ENCODE measurements around the gene MRAP.

MRAP gene

DNA sequence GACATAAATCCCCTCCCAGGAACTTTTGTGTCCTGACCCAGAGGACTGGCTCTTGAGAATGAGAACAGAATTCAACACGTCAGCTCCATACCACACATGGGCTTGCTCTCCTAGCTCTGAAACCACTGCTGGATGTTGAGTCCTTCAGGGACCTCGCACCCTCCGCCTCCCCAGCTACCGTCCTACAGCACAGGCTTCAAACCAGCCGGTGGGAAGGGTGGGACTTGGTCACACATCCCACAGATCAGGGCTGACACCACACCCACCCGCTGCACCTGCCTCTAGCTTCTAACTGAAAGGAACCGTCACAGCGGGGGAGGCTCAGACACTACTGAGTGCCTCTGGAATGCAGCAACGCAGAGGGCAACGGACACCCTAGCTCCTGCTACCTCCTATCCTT, 24.0 kb downstream of the MRAP start:
- DNase-seq (ENCODE audit: low read depth) = no peak

- no peak for DNase-seq (ENCODE audit: low read depth)
Measured at GRCh38 chr21:32325706-32326105, 27.1 kb downstream of the MRAP start.

DNA sequence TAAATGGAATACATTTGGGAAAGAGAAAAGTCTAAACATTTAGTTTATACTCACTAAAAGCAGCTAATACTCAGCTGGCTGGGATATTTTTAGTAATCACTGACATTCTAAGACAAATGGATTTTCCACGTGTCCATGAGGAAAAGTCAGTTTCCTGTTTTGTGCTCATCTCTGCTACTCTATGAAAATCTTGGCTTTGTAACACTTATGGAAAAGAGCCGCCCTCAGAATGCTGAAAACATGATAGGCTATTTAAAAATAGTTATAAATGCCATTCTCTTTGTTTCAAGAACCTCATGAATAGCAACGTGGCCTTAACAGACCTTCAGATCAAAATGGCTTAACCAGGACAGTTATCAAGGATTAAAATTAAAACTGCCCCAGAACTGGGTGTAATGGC, 29.9 kb downstream of the MRAP start:
- no peak for DNase-seq (ENCODE audit: low read depth)

DNA sequence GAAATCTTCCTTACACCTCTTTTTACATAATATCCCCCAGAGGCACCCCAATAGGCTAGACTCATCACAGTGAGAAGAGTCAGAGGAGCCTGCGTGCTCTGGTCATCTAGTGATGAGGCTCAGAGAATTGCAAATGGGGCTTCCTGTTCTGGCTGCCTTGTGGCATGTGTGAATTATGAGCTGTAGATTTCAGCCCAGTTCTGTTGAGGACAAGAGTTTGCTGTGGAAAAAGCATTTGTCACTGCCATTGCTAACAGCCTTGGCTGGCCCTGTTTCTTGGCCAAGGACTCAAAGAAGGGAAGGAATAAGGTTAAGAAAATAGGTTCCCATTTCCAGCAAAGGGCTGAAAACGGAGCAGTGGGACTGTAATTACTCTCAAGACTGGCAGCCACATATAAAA, 30.7 kb downstream of the MRAP start:
- DNase-seq (ENCODE audit: low read depth) = no peak

DNA sequence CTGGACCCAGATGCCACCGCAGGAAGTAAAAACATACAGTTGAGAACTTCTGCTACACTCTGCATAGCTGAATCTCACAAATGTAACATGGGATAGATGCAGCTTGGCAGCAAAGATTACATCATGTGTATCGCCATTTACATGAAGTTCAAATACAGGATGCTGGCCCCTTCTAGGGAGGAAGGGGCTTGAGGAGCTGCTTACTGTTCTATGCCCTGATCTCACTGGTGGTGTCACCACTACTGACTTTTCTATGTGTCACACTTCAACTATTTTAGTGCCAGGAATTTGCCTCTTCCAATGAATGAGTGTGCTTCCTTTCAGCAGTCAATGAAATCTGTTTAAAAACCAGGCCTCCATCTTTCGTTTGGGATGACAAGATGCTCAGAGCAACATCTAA, 31.1 kb downstream of the MRAP start:
- DNase-seq (ENCODE audit: low read depth) = peak; percentile 7

- DNase-seq (ENCODE audit: low read depth) = no peak
Measured at GRCh38 chr21:32330784-32331311, 32.2 kb downstream of the MRAP start.

GRCh38 chr21:32331444-32332305, 33.0 kb downstream of the MRAP start:
- no peak for DNase-seq (ENCODE audit: low read depth)

GRCh38 chr21:32332463-32332951, 33.9 kb downstream of the MRAP start:
- no peak for DNase-seq (ENCODE audit: low read depth)

GRCh38 chr21:32333953-32334673, 35.5 kb downstream of the MRAP start:
- DNase-seq (ENCODE audit: low read depth) = no peak

DNA sequence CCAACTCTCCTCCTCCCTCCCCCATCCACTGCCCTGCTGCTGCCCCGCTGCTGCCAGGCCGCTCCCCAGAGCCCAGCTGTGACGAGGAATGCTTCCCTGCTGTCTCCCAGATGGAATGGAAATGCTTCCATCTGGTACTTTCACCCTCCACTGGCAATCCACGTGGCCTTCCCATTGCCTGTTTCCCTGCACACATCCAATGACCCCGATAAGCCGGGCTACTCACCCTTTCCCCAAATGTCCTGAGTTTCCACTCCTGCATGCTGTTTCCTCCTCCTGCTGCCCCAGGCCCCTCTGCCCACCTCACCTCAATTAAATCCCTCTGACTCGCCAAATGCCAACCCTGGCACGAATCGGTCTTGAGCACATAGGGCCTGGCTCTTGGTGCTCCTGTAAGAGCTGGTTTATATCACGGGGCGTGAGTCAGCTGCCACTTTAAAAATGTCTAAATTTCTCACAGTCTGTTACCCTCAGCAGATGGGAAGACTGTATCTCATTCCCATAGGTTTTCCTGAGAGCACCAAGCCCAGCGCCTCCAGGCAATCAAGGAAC, 36.4 kb downstream of the MRAP start:
- DNase-seq (ENCODE audit: low read depth) = no peak

GRCh38 chr21:32335601-32336575, 37.2 kb downstream of the MRAP start:
- DNase-seq (ENCODE audit: low read depth) = no peak

DNA sequence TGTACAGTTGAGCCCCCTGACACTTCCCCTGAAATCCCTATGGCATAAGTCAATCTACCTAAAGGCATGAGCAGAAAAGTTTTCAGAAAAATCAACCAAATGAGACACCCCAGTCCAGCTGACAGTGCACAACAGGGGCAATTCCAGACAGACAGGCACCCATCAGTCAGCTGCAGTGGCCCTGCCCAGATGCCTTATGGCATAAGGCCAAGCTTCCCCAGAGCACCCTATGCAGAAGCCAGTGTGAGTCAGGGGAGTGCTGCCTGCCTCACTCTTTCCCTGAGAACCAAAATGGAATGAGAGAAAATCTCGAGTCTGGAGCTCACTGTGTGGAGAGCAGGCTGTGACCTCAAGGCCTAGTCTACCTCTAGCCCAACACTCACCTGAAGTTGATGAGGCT, 38.1 kb downstream of the MRAP start:
- DNase-seq (ENCODE audit: low read depth) = no peak

GRCh38 chr21:32337206-32337605, 38.6 kb downstream of the MRAP start:
- no peak for DNase-seq (ENCODE audit: low read depth)

DNA sequence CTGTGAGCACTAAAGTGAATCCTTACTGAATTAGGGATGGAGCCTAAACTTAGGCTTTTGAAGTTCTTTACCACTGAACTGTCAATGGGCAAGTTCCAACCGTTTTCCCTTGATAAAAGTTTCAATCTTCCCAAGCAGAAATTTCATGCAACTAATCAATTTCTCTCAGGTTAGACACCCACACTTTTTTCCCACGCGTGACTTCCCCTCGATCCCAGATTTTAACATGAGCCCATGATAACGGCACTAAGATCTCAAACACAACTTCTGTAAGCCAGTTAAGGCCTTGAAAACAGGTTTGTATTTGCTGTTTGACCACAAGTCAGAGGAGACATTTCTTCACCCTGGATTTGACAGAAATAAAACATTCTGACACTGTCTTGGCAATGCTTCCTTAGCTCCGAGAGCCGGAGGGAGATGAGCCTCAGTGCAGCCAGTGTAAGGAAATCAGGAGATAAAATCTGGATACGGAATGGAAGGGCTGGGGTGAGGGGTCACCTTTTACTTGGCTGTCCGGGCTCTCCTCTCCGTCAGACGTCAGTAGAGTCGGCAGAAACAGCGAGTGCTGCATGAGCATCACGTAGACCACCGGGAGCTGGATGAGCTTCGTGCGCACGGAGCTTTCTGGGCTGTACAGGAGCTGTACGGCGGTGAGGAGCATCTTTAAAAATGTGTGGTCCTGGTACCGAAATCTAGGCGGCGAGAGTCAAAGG, 39.7 kb downstream of the MRAP start:
- no peak for DNase-seq (ENCODE audit: low read depth)

DNA sequence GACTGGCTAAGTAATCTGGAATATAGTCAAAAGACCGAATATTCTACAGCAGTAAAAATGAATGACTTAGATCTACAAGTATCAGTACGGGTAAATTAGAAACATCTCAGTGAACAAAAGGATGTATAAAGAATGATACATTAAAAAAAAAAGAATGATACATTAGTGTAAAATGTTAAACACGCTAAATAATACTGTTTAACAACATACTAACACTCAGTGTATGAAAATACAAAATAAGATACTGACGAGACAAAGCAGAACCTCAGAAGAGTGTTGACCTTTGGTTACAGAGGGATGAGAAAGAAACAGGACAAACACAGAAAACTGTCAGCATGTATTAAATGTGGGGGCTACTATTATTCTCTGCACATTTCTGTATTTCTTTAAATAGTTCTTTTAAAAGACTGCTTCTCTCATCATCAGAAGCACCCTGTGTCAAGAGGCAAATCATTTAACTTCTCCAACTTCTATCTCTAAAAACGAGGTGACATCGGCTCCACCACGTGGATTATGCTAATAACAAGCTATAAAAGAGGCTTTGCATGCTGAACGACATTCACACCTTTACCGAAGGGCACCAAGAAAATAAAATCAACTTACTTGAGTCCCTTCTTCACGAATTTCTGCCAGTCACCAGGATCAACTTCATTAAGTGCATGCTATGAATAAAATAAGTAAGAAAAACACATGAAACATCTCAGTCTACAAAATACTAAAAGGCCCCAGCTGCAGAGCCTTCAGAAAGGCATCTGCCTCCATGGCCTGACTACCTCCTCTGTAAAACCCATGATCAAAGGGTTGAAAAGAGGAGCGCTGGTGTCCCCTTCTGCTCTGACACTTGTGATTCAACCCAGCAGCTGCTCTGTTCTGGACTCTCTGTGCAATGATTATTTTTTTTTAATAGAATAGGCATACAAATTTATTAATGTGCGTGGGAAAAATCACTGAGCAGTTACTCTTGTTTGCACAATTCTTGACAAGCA, 42.5 kb downstream of the MRAP start:
- no peak for DNase-seq (ENCODE audit: low read depth)

GRCh38 chr21:32346951-32347350, 48.3 kb downstream of the MRAP start:
- DNase-seq (ENCODE audit: low read depth) = no peak

- DNase-seq (ENCODE audit: low read depth) = no peak
Measured at GRCh38 chr21:32347351-32347750, 48.7 kb downstream of the MRAP start.

- no peak for DNase-seq (ENCODE audit: low read depth)
Measured at GRCh38 chr21:32347977-32348376, 49.3 kb downstream of the MRAP start.

- DNase-seq (ENCODE audit: low read depth) = no peak
Measured at GRCh38 chr21:32348604-32349332, 50.1 kb downstream of the MRAP start.

Measured in HS-27A (cell line).